PC-3 (cell line): ENCODE measurements around the gene AKAP17A. TPM values are rescaled to one million over a fixed set of nuclear protein-coding genes. Genes with fewer than 3 reads are reported as not detected.
"Not testable (repeated sequence)": the region's sequence is repeated elsewhere in the genome, so short reads cannot be mapped to it uniquely, and the experiment has no call there.

Experiments
- ATAC-seq: fragments of 200-7000 bp; cut with Tn5 transposase; 2 replicates; pipeline ENCODE4 v1.9.1; 2020; ENCODE audit warnings: mild to moderate bottlenecking, moderate library complexity
- BruUV-seq: library from RNA; stranded (reverse); fragments of 400-500 nt; replicated peaks from 2 replicates; lab custom pipeline; 2021; lab: Mats Ljungman, UMichigan
- CTCF ChIA-PET: fragments of 300-600 bp; sonication (Branson Sonifier 250); formaldehyde crosslinking; loops from one replicate; lab custom pipeline; 2022; ENCODE audit warnings: antibody characterized with exemption; lab: Charles Lee
- POLR2A ChIA-PET: fragments of 300-600 bp; sonication (Branson Sonifier 250); formaldehyde crosslinking; loops from one replicate; lab custom pipeline; 2022; ENCODE audit warnings: antibody characterized with exemption; ENCODE audit not compliant: unreplicated experiment; lab: Charles Lee
- DNase-seq: peaks from one replicate; pipeline ENCODE4 v3.0.0-alpha.2; 2015
- H2AFZ ChIP-seq: fragments of 300-600 bp; sonication (generic); 2 replicates; pipeline ENCODE4 v1.6.0; 2016; ENCODE audit warnings: antibody characterized with exemption, low read length
- H3F3A ChIP-seq: fragments of 300-600 bp; sonication (generic); one replicate; pipeline ENCODE4 v1.6.0; 2017; ENCODE audit warnings: antibody characterized with exemption, low read length, control low read depth, mild to moderate bottlenecking; ENCODE audit not compliant: unreplicated experiment
- H3K27ac ChIP-seq: fragments of 300-600 bp; sonication (generic); 2 replicates; pipeline ENCODE4 v1.5.1; 2016; ENCODE audit warnings: mild to moderate bottlenecking, low read length
- H3K27me3 ChIP-seq: fragments of 300-600 bp; sonication (generic); 2 replicates; pipeline ENCODE4 v1.6.1; 2016; ENCODE audit warnings: low read length, mixed read lengths
- H3K36me3 ChIP-seq: fragments of 300-600 bp; sonication (generic); 2 replicates; pipeline ENCODE4 v1.6.1; 2016; ENCODE audit warnings: low read depth, mixed run types, low read length, mixed read lengths
- H3K4me1 ChIP-seq: fragments of 300-600 bp; sonication (generic); 2 replicates; pipeline ENCODE4 v1.5.1; 2016; ENCODE audit warnings: low read length; ENCODE audit not compliant: insufficient read depth
- H3K4me2 ChIP-seq: fragments of 300-600 bp; sonication (generic); 2 replicates; pipeline ENCODE4 v1.6.0; 2016; ENCODE audit warnings: low read length
- H3K4me3 ChIP-seq: fragments of 300-600 bp; sonication (generic); 2 replicates; pipeline ENCODE4 v1.5.1; 2016; ENCODE audit warnings: mild to moderate bottlenecking, low read length, mixed read lengths
- H3K79me2 ChIP-seq: fragments of 300-600 bp; sonication (generic); 2 replicates; pipeline ENCODE4 v1.6.1; 2017; ENCODE audit warnings: low read length, mixed read lengths
- H3K9ac ChIP-seq: fragments of 300-600 bp; sonication (generic); 2 replicates; pipeline ENCODE4 v1.6.0; 2016; ENCODE audit warnings: mild to moderate bottlenecking, low read length
- H3K9me2 ChIP-seq: fragments of 300-600 bp; sonication (generic); replicated peaks from 2 replicates; pipeline ENCODE4 v1.6.1; 2016; ENCODE audit warnings: mixed run types, low read length, mixed read lengths
- H3K9me3 ChIP-seq: fragments of 300-600 bp; sonication (generic); 2 replicates; pipeline ENCODE4 v1.6.1; 2016; ENCODE audit warnings: low read length, mixed read lengths
- H4K20me1 ChIP-seq: fragments of 300-600 bp; sonication (generic); 2 replicates; pipeline ENCODE4 v1.6.1; 2016; ENCODE audit warnings: low read length, mixed read lengths
- EZH2 ChIP-seq: fragments of 300-600 bp; sonication (generic); IDR thresholded peaks from one replicate; pipeline ENCODE4 v1.6.1; 2017; ENCODE audit warnings: antibody characterized with exemption, mild to moderate bottlenecking, low read length; ENCODE audit not compliant: unreplicated experiment
- EZH2phosphoT487 ChIP-seq: fragments of 300-600 bp; sonication (generic); IDR thresholded peaks from 2 replicates; pipeline ENCODE4 v1.6.1; 2018; ENCODE audit warnings: mild to moderate bottlenecking, antibody characterized with exemption, low read length, borderline replicate concordance
- intact Hi-C: fragments of 100-400 bp; cut with micrococcal nuclease; formaldehyde crosslinking; loops from 2 replicates; pipeline ENCODE4 v1.9.0; 2023
- total RNA-seq: library from RNA; depleted of rRNA; stranded (reverse); fragments of >200 nt; gene quantifications from 2 replicates; pipeline ENCODE4 v1.2.3, GENCODE V29; 2014
- TF ChIP-seq, protein P1 (sequence below): fragments of 300-600 bp; sonication (generic); conservative IDR thresholded peaks from 2 replicates; pipeline ENCODE4 v1.5.1; 2017; ENCODE audit warnings: antibody characterized with exemption, low read depth, mild to moderate bottlenecking, low read length

AKAP17A gene
- total RNA-seq, 1 experiment from 2014 or later = 36.8 TPM

DNA sequence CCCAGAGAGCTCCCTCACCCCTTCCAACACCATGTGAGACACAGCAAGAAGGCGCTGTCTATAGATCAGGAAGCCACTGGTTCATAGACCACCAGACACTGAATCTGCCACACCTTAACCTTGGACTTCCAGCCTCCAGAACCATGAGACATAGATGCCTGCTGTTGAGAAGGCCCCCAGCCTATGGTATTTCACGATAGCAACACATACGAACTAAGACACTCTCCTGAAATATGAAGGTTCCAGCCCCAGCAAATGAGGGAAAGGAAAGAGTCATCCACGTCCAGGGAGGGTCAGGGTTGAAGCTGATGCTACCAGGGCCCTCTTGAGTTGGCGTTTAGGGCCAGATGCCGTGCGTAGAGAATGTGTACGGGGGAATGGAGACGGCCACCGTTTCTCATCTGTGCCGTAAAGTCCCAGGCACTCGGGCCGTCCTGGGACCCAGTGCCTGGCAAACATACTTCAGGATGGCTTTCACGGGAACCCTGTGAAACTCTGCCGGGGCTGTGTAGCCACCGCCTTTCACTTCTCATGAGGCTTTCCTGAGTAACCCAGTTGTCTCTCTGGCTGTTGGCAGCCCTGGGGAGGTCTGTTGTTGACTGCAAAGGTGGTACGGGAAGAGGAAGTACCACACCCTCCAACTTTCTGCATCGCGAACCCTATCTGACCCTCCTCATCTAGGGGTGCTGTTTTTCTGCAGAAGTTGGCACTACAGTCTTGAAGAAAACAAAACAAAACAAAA lies 36.8 kb upstream of the AKAP17A start:
- H3K36me3 ChIP-seq = no peaks in the 10 kb centered on the region
- intact Hi-C loops = no loop called here
- TF ChIP-seq, protein P1, sequence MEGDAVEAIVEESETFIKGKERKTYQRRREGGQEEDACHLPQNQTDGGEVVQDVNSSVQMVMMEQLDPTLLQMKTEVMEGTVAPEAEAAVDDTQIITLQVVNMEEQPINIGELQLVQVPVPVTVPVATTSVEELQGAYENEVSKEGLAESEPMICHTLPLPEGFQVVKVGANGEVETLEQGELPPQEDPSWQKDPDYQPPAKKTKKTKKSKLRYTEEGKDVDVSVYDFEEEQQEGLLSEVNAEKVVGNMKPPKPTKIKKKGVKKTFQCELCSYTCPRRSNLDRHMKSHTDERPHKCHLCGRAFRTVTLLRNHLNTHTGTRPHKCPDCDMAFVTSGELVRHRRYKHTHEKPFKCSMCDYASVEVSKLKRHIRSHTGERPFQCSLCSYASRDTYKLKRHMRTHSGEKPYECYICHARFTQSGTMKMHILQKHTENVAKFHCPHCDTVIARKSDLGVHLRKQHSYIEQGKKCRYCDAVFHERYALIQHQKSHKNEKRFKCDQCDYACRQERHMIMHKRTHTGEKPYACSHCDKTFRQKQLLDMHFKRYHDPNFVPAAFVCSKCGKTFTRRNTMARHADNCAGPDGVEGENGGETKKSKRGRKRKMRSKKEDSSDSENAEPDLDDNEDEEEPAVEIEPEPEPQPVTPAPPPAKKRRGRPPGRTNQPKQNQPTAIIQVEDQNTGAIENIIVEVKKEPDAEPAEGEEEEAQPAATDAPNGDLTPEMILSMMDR = no peak
- TF ChIP-seq EZH2phosphoT487 (no peak), EZH2 (no peak)
- no peak for DNase-seq
- POLR2A ChIA-PET = no interaction called here
- H3K4me2 ChIP-seq = no peak overlapping the region
- no peak for ATAC-seq
- H2AFZ ChIP-seq = no peak overlapping the region
- no peaks in the 10 kb centered on the region for H3K79me2 ChIP-seq
- no peaks in the 10 kb centered on the region for H3F3A ChIP-seq
- H3K4me3 ChIP-seq = no peak overlapping the region
- H3K9me2 ChIP-seq = no peaks in the 10 kb centered on the region
- no peak overlapping the region for H3K9ac ChIP-seq
- H4K20me1 ChIP-seq = no peaks in the 10 kb centered on the region
- no peaks in the 10 kb centered on the region for H3K27me3 ChIP-seq
- CTCF ChIA-PET = no interaction called here
- H3K9me3 ChIP-seq = no peaks in the 10 kb centered on the region
- BruUV-seq = no TSS peak
- H3K4me1 ChIP-seq = no peaks in the 10 kb centered on the region
- H3K27ac ChIP-seq = no peak overlapping the region

DNA sequence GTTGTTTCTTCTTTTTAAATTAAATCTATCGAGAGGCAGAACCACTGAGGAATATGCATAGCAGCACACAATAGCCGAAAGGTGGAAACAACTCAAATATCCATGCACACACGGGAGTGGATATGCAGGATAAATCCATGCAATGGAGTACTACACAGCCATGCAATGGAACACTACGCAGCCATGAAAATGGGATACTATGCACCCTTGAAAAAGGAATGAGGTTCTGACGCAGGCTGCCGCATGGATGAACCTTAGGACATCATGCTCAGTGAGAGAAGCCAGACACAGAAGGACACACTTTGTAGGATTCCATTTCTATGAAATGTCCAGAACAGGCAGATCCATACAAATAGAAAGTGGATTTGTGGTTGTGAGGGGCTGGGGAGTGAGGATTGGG lies 36.0 kb upstream of the AKAP17A start:
- BruUV-seq = no TSS peak
- intact Hi-C loops = no loop called here

DNA sequence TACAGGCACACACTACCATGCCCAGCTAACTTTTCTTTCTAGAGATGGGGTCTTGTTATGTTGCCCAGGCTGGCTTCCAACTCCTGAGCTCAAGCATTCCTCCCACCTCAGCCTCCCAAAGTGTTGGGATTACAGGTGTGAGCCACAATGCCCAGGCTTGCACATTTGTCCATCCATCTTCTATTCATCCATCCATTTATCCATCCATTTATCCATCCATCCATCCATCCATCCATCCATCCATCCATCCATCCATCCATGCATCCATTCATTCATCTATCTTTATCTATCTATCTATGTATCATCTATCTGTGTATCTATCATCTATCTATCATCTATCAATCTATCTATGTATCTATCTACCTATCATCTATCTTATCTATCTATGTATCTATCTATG lies 34.0 kb upstream of the AKAP17A start:
- H3K4me3 ChIP-seq, POLR2A ChIA-PET, BruUV-seq, H3K4me1 ChIP-seq, H3K9me2 ChIP-seq, H3F3A ChIP-seq, ATAC-seq, H3K4me2 ChIP-seq, H3K79me2 ChIP-seq, H3K36me3 ChIP-seq, H4K20me1 ChIP-seq, H3K27ac ChIP-seq, H3K9ac ChIP-seq, H2AFZ ChIP-seq, H3K27me3 ChIP-seq, intact Hi-C loops, DNase-seq, H3K9me3 ChIP-seq, CTCF ChIA-PET: not testable (repeated sequence)

More for the DNA sequence above, 36.0 kb upstream of the AKAP17A start:
- no peak overlapping the region for H3K27ac ChIP-seq
- H4K20me1 ChIP-seq = no peaks in the 10 kb centered on the region
- H3F3A ChIP-seq = no peaks in the 10 kb centered on the region
- H3K4me3 ChIP-seq = no peak overlapping the region
- no peaks in the 10 kb centered on the region for H3K79me2 ChIP-seq
- H3K9me3 ChIP-seq = no peaks in the 10 kb centered on the region
- no peak overlapping the region for H3K4me2 ChIP-seq
- no peaks in the 10 kb centered on the region for H3K36me3 ChIP-seq
- ChIA-PET POLR2A (no interaction called here), CTCF (no interaction called here)
- no peaks in the 10 kb centered on the region for H3K27me3 ChIP-seq
- H3K9me2 ChIP-seq = no peaks in the 10 kb centered on the region
- H2AFZ ChIP-seq = no peak overlapping the region
- no peak overlapping the region for H3K9ac ChIP-seq
- DNase-seq = no peak
- no peak for TF ChIP-seq EZH2phosphoT487
- TF ChIP-seq EZH2 = no peak
- TF ChIP-seq, protein P1 = no peak
- no peak for ATAC-seq
- no peaks in the 10 kb centered on the region for H3K4me1 ChIP-seq
